ENCODE measurements around the gene PTPN7.

DNA sequence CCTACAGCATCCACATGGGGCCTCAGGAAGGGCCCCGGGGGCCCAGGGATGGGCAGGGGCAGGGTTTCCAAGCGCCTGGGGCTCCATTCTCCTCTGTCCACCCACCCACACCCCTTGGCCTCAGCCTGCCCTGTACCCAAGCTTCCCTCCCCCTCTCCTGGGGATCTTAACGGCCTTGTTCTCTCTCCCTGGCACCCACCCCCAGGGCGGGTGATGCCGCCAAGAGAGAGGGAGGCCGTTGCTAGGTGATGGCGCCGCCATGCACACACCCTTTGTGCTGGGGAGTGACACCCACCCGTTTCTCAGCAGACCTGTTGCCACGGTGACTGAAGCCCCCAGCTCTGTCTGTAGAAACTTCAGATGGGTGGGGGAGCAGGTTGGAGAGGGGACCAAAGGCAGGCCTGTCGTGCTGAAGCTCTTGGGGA lies 30.1 kb downstream of the PTPN7 start:
- TF ChIP-seq POLR2A (IDR thresholded peaks at IDR 0.05; ENCODE audit: low read depth, low read length) (no peak), POLR2AphosphoS5 (IDR thresholded peaks at IDR 0.05; ENCODE audit: low read depth, low read length) (no peak), TAF1 (IDR thresholded peaks at IDR 0.05; ENCODE audit: borderline replicate concordance, low read depth, low read length) (no peak)

Data from GM12892 (cell line).